BLaER1 treated with 17β-estradiol and CSF1 and Interleukin-3, amounts not matched to agents 10 nM and 100 nM (cell line): ENCODE measurements around the gene C22orf15.

ENCODE experiments used
- H3K27ac ChIP-seq, 11 experiments: shearing (Covaris generic); formaldehyde crosslinking; 2 replicates each; pipeline ENCODE4 v1.8.1; 2022
- H3K27me3 ChIP-seq, 11 experiments: shearing (Covaris generic); formaldehyde crosslinking; 2 replicates each; pipeline ENCODE4 v1.8.1; 2022
- H3K36me3 ChIP-seq, 11 experiments: shearing (Covaris generic); formaldehyde crosslinking; 2 replicates each; pipeline ENCODE4 v1.8.1; 2022
- H3K4me1 ChIP-seq, 10 experiments: shearing (Covaris generic); formaldehyde crosslinking; 2 replicates each; pipeline ENCODE4 v1.8.1; 2022
- H3K4me2 ChIP-seq, 11 experiments: shearing (Covaris generic); formaldehyde crosslinking; 2 replicates each; pipeline ENCODE4 v1.8.1; 2022
- H3K4me3 ChIP-seq, 10 experiments: shearing (Covaris generic); formaldehyde crosslinking; 2 replicates each; pipeline ENCODE4 v1.8.1; 2022
- H3K9ac ChIP-seq, 11 experiments: shearing (Covaris generic); formaldehyde crosslinking; 2 replicates each; pipeline ENCODE4 v1.8.1; 2022
- H3K9me3 ChIP-seq, 11 experiments: shearing (Covaris generic); formaldehyde crosslinking; replicated peaks in 1 of 11; 2 replicates each; pipeline ENCODE4 v1.8.1; 2022
- H4K20me1 ChIP-seq, 11 experiments: shearing (Covaris generic); formaldehyde crosslinking; 2 replicates each; pipeline ENCODE4 v1.8.1; 2022
- Cebpa-rat ChIP-seq, 11 experiments: shearing (Covaris generic); IDR thresholded peaks; 2 replicates each; pipeline ENCODE4 v1.8.1; 2022

The C22orf15 gene

GRCh38 chr22:23745791-23746190 lies 17.0 kb upstream of the C22orf15 start:
- peaks cover 5 to 16% (median 11%) of the 10 kb centered on the region in 11 experiments; a peak in 15 of 22 replicates for H3K9me3 ChIP-seq
- H3K4me2 ChIP-seq: peak overlapping the region in 5 of 11 experiments; percentile 15 to 71 (median 28); a peak in 7 of 22 replicates
- H3K36me3 ChIP-seq: peaks cover 39 to 66% (median 54%) of the 10 kb centered on the region in 11 experiments
- H3K27ac ChIP-seq: peak overlapping the region in 5 of 11 experiments; percentile 5 to 49 (median 35); a peak in 6 of 22 replicates
- H3K27me3 ChIP-seq: no peaks in the 10 kb centered on the region
- no peak overlapping the region for H3K4me3 ChIP-seq
- peaks cover 38 to 49% (median 44%) of the 10 kb centered on the region in 10 experiments for H3K4me1 ChIP-seq
- no peak overlapping the region for H3K9ac ChIP-seq
- no peak for TF ChIP-seq Cebpa-rat (IDR thresholded peaks at IDR 0.05)
- H4K20me1 ChIP-seq: peaks cover 0 to 63% (median 24%) of the 10 kb centered on the region in 11 experiments; a peak in 12 of 22 replicates

GRCh38 chr22:23749841-23750301 lies 12.9 kb upstream of the C22orf15 start:
- Histone ChIP-seq H3K4me3 (peak overlapping the region; percentile 72 to 88 (median 79)), H3K36me3 (peaks cover 4 to 25% (median 13%) of the 10 kb centered on the region in 11 experiments), H4K20me1 (peaks cover 0 to 31% (median 6%) of the 10 kb centered on the region in 11 experiments; a peak in 6 of 22 replicates), H3K4me2 (peak overlapping the region; percentile 75 to 99 (median 92)), H3K4me1 (peaks cover 54 to 85% (median 79%) of the 10 kb centered on the region in 10 experiments), H3K27me3 (no peaks in the 10 kb centered on the region), H3K27ac (peak overlapping the region in 6 of 11 experiments; percentile 90 to 100 (median 98); a peak in 8 of 22 replicates), H3K9me3 (peaks cover 0 to 3% (median under 1%) of the 10 kb centered on the region in 11 experiments; a peak in 6 of 22 replicates), H3K9ac (peak overlapping the region in 10 of 11 experiments; percentile 88 to 99 (median 94); a peak in 18 of 22 replicates)
- TF ChIP-seq Cebpa-rat (IDR thresholded peaks at IDR 0.05): no peak

- Histone ChIP-seq H3K9me3 (no peaks in the 10 kb centered on the region), H3K4me1 (peaks cover 54 to 89% (median 84%) of the 10 kb centered on the region in 10 experiments), H3K27ac (peak overlapping the region in 10 of 11 experiments; percentile 86 to 100 (median 97); a peak in 21 of 22 replicates), H3K4me2 (peak overlapping the region; percentile 75 to 99 (median 92)), H3K4me3 (peak overlapping the region; percentile 72 to 88 (median 79)), H4K20me1 (peaks cover 0 to 27% (median 2%) of the 10 kb centered on the region in 11 experiments; a peak in 6 of 22 replicates), H3K9ac (peak overlapping the region; percentile 86 to 99 (median 92)), H3K27me3 (no peaks in the 10 kb centered on the region), H3K36me3 (peaks cover 0 to 20% (median 8%) of the 10 kb centered on the region in 11 experiments; a peak in 18 of 22 replicates)
- no peak for TF ChIP-seq Cebpa-rat (IDR thresholded peaks at IDR 0.05)
These were observed 12.4 kb upstream of the C22orf15 start for GRCh38 chr22:23750367-23750713.

- Histone ChIP-seq H4K20me1 (peaks cover 0 to 22% (median 0%) of the 10 kb centered on the region in 11 experiments; a peak in 5 of 22 replicates), H3K27me3 (no peaks in the 10 kb centered on the region), H3K9me3 (no peaks in the 10 kb centered on the region), H3K4me3 (peak within 1 kb of the TSS; percentile 72 to 88 (median 79)), H3K9ac (peak within 1 kb of the TSS; percentile 86 to 99 (median 92)), H3K4me2 (peak within 1 kb of the TSS; percentile 75 to 99 (median 94)), H3K27ac (peak within 1 kb of the TSS; percentile 86 to 100 (median 96)), H3K4me1 (peaks cover 49 to 92% (median 88%) of the 10 kb centered on the region in 10 experiments), H3K36me3 (peaks cover 0 to 15% (median 3%) of the 10 kb centered on the region in 11 experiments; a peak in 12 of 22 replicates)
- TF ChIP-seq Cebpa-rat (IDR thresholded peaks at IDR 0.05): no peak
These were observed 11.9 kb upstream of the C22orf15 start, which contains the start of gene ZNF70 for GRCh38 chr22:23750714-23751440. Gene ZNF70 (minus strand): TSS chr22:23751112. CDS start chr22:23745140, 5,972 bp downstream.

GRCh38 chr22:23751441-23751996 lies 11.3 kb upstream of the C22orf15 start:
- Histone ChIP-seq H4K20me1 (peaks cover 0 to 18% (median 0%) of the 10 kb centered on the region in 11 experiments; a peak in 3 of 22 replicates), H3K9ac (peak overlapping the region; percentile 86 to 99 (median 92)), H3K27me3 (no peaks in the 10 kb centered on the region), H3K9me3 (no peaks in the 10 kb centered on the region), H3K4me1 (peaks cover 42 to 93% (median 88%) of the 10 kb centered on the region in 10 experiments), H3K27ac (peak overlapping the region; percentile 86 to 100 (median 96)), H3K36me3 (peaks cover 0 to 8% (median 0%) of the 10 kb centered on the region in 11 experiments; a peak in 4 of 22 replicates), H3K4me3 (peak overlapping the region; percentile 72 to 88 (median 79)), H3K4me2 (peak overlapping the region; percentile 74 to 99 (median 94))
- no peak for TF ChIP-seq Cebpa-rat (IDR thresholded peaks at IDR 0.05)

GRCh38 chr22:23752090-23752691 lies 10.6 kb upstream of the C22orf15 start:
- Histone ChIP-seq H3K9ac (peak overlapping the region; percentile 86 to 99 (median 92); a peak in 21 of 22 replicates), H3K36me3 (peaks cover 0 to 3% (median 0%) of the 10 kb centered on the region in 11 experiments; a peak in 2 of 22 replicates), H3K9me3 (no peaks in the 10 kb centered on the region), H3K4me3 (peak overlapping the region; percentile 72 to 88 (median 79)), H3K4me2 (peak overlapping the region; percentile 74 to 99 (median 94)), H3K4me1 (peaks cover 42 to 93% (median 88%) of the 10 kb centered on the region in 10 experiments), H4K20me1 (peaks cover 0 to 16% (median 0%) of the 10 kb centered on the region in 11 experiments; a peak in 2 of 22 replicates), H3K27me3 (no peaks in the 10 kb centered on the region), H3K27ac (peak overlapping the region; percentile 86 to 100 (median 96); a peak in 21 of 22 replicates)
- TF ChIP-seq Cebpa-rat (IDR thresholded peaks at IDR 0.05): no peak

GRCh38 chr22:23752750-23753149 lies 10.0 kb upstream of the C22orf15 start:
- H4K20me1 ChIP-seq: peaks cover 0 to 11% (median 0%) of the 10 kb centered on the region in 11 experiments; a peak in 2 of 22 replicates
- peak overlapping the region in 9 of 11 experiments; percentile 28 to 99 (median 96); a peak in 17 of 22 replicates for H3K9ac ChIP-seq
- no peaks in the 10 kb centered on the region for H3K9me3 ChIP-seq
- peaks cover 39 to 93% (median 89%) of the 10 kb centered on the region in 10 experiments for H3K4me1 ChIP-seq
- peak overlapping the region in 7 of 10 experiments; percentile 72 to 88 (median 79); a peak in 14 of 20 replicates for H3K4me3 ChIP-seq
- H3K27ac ChIP-seq: peak overlapping the region in 10 of 11 experiments; percentile 30 to 100 (median 97); a peak in 18 of 22 replicates
- peak overlapping the region; percentile 74 to 99 (median 94) for H3K4me2 ChIP-seq
- TF ChIP-seq Cebpa-rat (IDR thresholded peaks at IDR 0.05): 0 out of 22 replicates have a peak, but pooled peaks of 1 of the 11 experiments have one; percentile 5
- H3K27me3 ChIP-seq: no peaks in the 10 kb centered on the region
- H3K36me3 ChIP-seq: no peaks in the 10 kb centered on the region

- H3K4me2 ChIP-seq: peak overlapping the region; percentile 42 to 99 (median 94); a peak in 20 of 22 replicates
- TF ChIP-seq Cebpa-rat (IDR thresholded peaks at IDR 0.05): no peak
- no peaks in the 10 kb centered on the region for H3K36me3 ChIP-seq
- no peaks in the 10 kb centered on the region for H3K9me3 ChIP-seq
- peaks cover 0 to 7% (median 0%) of the 10 kb centered on the region in 11 experiments; a peak in 1 of 22 replicates for H4K20me1 ChIP-seq
- peak overlapping the region in 7 of 10 experiments; percentile 3 to 80 (median 73); a peak in 12 of 20 replicates for H3K4me3 ChIP-seq
- H3K27ac ChIP-seq: peak overlapping the region in 8 of 11 experiments; percentile 93 to 100 (median 98); a peak in 16 of 22 replicates
- peaks cover 34 to 93% (median 86%) of the 10 kb centered on the region in 10 experiments for H3K4me1 ChIP-seq
- H3K27me3 ChIP-seq: no peaks in the 10 kb centered on the region
- peak overlapping the region in 8 of 11 experiments; percentile 25 to 99 (median 96); a peak in 16 of 22 replicates for H3K9ac ChIP-seq
These were observed 9.4 kb upstream of the C22orf15 start for GRCh38 chr22:23753385-23753784.
